Measurements from ENCODE around the gene MOSMO.

The MOSMO gene

DNA sequence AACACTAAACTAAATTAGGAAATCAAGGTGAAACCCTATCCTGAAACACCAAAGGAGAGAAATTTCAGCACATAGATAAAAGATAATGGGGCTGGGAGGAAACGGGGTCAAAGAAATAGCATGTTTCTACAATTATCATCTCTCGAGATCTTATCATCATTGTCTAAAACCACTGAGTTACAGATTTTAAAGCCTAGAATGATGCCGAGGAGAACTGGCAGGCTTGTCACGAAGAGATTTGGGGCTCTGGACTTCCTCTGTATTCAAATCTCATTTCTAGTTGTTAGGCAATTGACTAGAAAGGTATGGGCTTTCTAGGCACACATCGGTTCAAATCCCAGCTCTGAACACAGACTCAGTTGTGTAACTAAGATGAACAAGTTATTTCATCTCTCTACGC lies 16.3 kb upstream of the MOSMO start:
- TF ChIP-seq EGR1 (IDR thresholded peaks at IDR 0.05) (no peak), EP300 (IDR thresholded peaks at IDR 0.05; ENCODE audit: borderline replicate concordance) (no peak), ZBTB7A (IDR thresholded peaks at IDR 0.05; ENCODE audit: low read depth) (no peak), RAD21 (IDR thresholded peaks at IDR 0.05; ENCODE audit: low read depth) (no peak), YY1 (IDR thresholded peaks at IDR 0.05; ENCODE audit: low read depth) (no peak), FOXM1 (IDR thresholded peaks at IDR 0.05; ENCODE audit: borderline replicate concordance, low read depth) (no peak), NFIC (IDR thresholded peaks at IDR 0.05) (no peak), TAF1 (IDR thresholded peaks at IDR 0.05; ENCODE audit: low read depth) (no peak), CREB1 (IDR thresholded peaks at IDR 0.05; ENCODE audit: low read depth) (no peak), MAX (IDR thresholded peaks at IDR 0.05) (no peak), TEAD4 (IDR thresholded peaks at IDR 0.05) (no peak), CEBPB (IDR thresholded peaks at IDR 0.05) (no peak)
- TF ChIP-seq, protein P1, sequence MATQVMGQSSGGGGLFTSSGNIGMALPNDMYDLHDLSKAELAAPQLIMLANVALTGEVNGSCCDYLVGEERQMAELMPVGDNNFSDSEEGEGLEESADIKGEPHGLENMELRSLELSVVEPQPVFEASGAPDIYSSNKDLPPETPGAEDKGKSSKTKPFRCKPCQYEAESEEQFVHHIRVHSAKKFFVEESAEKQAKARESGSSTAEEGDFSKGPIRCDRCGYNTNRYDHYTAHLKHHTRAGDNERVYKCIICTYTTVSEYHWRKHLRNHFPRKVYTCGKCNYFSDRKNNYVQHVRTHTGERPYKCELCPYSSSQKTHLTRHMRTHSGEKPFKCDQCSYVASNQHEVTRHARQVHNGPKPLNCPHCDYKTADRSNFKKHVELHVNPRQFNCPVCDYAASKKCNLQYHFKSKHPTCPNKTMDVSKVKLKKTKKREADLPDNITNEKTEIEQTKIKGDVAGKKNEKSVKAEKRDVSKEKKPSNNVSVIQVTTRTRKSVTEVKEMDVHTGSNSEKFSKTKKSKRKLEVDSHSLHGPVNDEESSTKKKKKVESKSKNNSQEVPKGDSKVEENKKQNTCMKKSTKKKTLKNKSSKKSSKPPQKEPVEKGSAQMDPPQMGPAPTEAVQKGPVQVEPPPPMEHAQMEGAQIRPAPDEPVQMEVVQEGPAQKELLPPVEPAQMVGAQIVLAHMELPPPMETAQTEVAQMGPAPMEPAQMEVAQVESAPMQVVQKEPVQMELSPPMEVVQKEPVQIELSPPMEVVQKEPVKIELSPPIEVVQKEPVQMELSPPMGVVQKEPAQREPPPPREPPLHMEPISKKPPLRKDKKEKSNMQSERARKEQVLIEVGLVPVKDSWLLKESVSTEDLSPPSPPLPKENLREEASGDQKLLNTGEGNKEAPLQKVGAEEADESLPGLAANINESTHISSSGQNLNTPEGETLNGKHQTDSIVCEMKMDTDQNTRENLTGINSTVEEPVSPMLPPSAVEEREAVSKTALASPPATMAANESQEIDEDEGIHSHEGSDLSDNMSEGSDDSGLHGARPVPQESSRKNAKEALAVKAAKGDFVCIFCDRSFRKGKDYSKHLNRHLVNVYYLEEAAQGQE (IDR thresholded peaks at IDR 0.05; ENCODE audit: low read depth), result no peak
- TF ChIP-seq, protein P2, sequence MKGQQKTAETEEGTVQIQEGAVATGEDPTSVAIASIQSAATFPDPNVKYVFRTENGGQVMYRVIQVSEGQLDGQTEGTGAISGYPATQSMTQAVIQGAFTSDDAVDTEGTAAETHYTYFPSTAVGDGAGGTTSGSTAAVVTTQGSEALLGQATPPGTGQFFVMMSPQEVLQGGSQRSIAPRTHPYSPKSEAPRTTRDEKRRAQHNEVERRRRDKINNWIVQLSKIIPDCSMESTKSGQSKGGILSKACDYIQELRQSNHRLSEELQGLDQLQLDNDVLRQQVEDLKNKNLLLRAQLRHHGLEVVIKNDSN (IDR thresholded peaks at IDR 0.05), result no peak

GRCh38 chr16:21994856-21995465 lies 12.9 kb upstream of the MOSMO start:
- TF ChIP-seq TCF12 (IDR thresholded peaks at IDR 0.05; ENCODE audit: low read depth), result no peak
- TF ChIP-seq YY1 (IDR thresholded peaks at IDR 0.05; ENCODE audit: low read depth), result no peak
- TF ChIP-seq, protein P1 (IDR thresholded peaks at IDR 0.05; ENCODE audit: low read depth), result no peak
- TF ChIP-seq EGR1 (IDR thresholded peaks at IDR 0.05), result no peak
- no peak for TF ChIP-seq EP300 (IDR thresholded peaks at IDR 0.05; ENCODE audit: borderline replicate concordance)
- TF ChIP-seq, protein P2 (IDR thresholded peaks at IDR 0.05), result no peak

GRCh38 chr16:21996923-21997696 lies 10.8 kb upstream of the MOSMO start:
- no peak for TF ChIP-seq TEAD4 (IDR thresholded peaks at IDR 0.05)
- TF ChIP-seq, protein P2 (IDR thresholded peaks at IDR 0.05), result no peak
- no peak for TF ChIP-seq RAD21 (IDR thresholded peaks at IDR 0.05; ENCODE audit: low read depth)
- no peak for TF ChIP-seq NFIC (IDR thresholded peaks at IDR 0.05)
- TF ChIP-seq, protein P1 (IDR thresholded peaks at IDR 0.05; ENCODE audit: low read depth), result no peak
- no peak for TF ChIP-seq TCF12 (IDR thresholded peaks at IDR 0.05; ENCODE audit: low read depth)
- no peak for TF ChIP-seq EGR1 (IDR thresholded peaks at IDR 0.05)

- TF ChIP-seq, protein P1 (IDR thresholded peaks at IDR 0.05; ENCODE audit: low read depth), result no peak
- TF ChIP-seq YY1 (IDR thresholded peaks at IDR 0.05; ENCODE audit: low read depth) (no peak), TEAD4 (IDR thresholded peaks at IDR 0.05) (no peak), RAD21 (IDR thresholded peaks at IDR 0.05; ENCODE audit: low read depth) (no peak), CREB1 (IDR thresholded peaks at IDR 0.05; ENCODE audit: low read depth) (no peak), MAX (IDR thresholded peaks at IDR 0.05) (no peak), NFIC (IDR thresholded peaks at IDR 0.05) (no peak), EGR1 (IDR thresholded peaks at IDR 0.05) (no peak), TCF12 (IDR thresholded peaks at IDR 0.05; ENCODE audit: low read depth) (no peak), FOXM1 (IDR thresholded peaks at IDR 0.05; ENCODE audit: borderline replicate concordance, low read depth) (no peak), TAF1 (IDR thresholded peaks at IDR 0.05; ENCODE audit: low read depth) (no peak), ZBTB7A (IDR thresholded peaks at IDR 0.05; ENCODE audit: low read depth) (no peak), CEBPB (IDR thresholded peaks at IDR 0.05) (no peak), EP300 (IDR thresholded peaks at IDR 0.05; ENCODE audit: borderline replicate concordance) (no peak)
- TF ChIP-seq, protein P2 (IDR thresholded peaks at IDR 0.05), result no peak
Measured at GRCh38 chr16:21997697-21998480, 10.0 kb upstream of the MOSMO start.
